ENCODE measurements around the gene ATP8A2.

- TF ChIP-seq CTCF (IDR thresholded peaks at IDR 0.05) (no peak), ZFX (IDR thresholded peaks at IDR 0.05; ENCODE audit: borderline replicate concordance) (no peak)
Observed at GRCh38 chr13:25673711-25674110, 301.9 kb downstream of the ATP8A2 start.

Measured in 22Rv1 (cell line).